ENCODE measurements around the gene CHRNA3.

DNA sequence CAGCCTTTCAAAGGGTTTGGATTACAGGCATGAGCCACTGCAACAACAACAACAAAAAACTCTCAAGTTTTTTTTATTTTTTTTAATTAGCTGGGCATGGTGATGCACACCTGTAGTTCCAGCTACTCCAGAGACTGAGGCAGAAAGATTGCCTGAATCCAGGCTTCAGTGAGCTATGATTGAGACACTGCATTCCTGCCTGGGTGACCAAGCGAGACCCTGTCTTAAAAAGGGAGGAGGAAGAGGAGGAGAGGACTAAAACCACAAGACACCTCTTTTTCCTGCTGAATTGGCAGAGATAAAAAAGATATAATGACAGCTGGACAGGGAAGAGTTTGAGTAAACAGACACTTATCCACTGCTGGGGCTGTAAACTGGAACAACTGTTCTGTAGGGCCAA, 42.9 kb upstream of the CHRNA3 start:
- TF ChIP-seq, protein P1, sequence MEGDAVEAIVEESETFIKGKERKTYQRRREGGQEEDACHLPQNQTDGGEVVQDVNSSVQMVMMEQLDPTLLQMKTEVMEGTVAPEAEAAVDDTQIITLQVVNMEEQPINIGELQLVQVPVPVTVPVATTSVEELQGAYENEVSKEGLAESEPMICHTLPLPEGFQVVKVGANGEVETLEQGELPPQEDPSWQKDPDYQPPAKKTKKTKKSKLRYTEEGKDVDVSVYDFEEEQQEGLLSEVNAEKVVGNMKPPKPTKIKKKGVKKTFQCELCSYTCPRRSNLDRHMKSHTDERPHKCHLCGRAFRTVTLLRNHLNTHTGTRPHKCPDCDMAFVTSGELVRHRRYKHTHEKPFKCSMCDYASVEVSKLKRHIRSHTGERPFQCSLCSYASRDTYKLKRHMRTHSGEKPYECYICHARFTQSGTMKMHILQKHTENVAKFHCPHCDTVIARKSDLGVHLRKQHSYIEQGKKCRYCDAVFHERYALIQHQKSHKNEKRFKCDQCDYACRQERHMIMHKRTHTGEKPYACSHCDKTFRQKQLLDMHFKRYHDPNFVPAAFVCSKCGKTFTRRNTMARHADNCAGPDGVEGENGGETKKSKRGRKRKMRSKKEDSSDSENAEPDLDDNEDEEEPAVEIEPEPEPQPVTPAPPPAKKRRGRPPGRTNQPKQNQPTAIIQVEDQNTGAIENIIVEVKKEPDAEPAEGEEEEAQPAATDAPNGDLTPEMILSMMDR (IDR thresholded peaks at IDR 0.05): no peak
- no peak for TF ChIP-seq POLR2A (IDR thresholded peaks at IDR 0.05)

All from body of pancreas (tissue), 4 donors.